ENCODE data around the gene SECISBP2L.

GRCh38 chr15:48992545-48992944, 53.7 kb downstream of the SECISBP2L start:
- TF ChIP-seq CTCF (IDR thresholded peaks at IDR 0.05; ENCODE audit: borderline replicate concordance, extremely low read depth, low read length, poor library complexity, severe bottlenecking) (no peak), EZH2 (IDR thresholded peaks at IDR 0.05; ENCODE audit: borderline replicate concordance, low read depth, low read length, severe bottlenecking) (no peak)
